Measurements from ENCODE around the gene GRK6.

Gene GRK6

GRCh38 chr5:177470759-177471536 lies 44.5 kb downstream of the GRK6 start:
- no peak for DNase-seq (ENCODE audit: low read depth in 3 of 3)

- no peak for DNase-seq (ENCODE audit: low read depth in 3 of 3)
Measured at GRCh38 chr5:177471610-177472356, 45.3 kb downstream of the GRK6 start.

GRCh38 chr5:177472460-177473442 lies 46.3 kb downstream of the GRK6 start:
- no peak for DNase-seq (ENCODE audit: low read depth in 3 of 3)

GRCh38 chr5:177473443-177474001 lies 47.0 kb downstream of the GRK6 start, which contains the start of gene DBN1:
DBN1 (minus strand) TSS chr5:177473634; CDS start chr5:177473521, 113 bp downstream.
- no peak for DNase-seq (ENCODE audit: low read depth in 3 of 3)

GRCh38 chr5:177474002-177474476 lies 47.6 kb downstream of the GRK6 start:
- DNase-seq (ENCODE audit: low read depth in 3 of 3): no peak

- DNase-seq (ENCODE audit: low read depth in 3 of 3): no peak
Measured at GRCh38 chr5:177474846-177475562, 48.5 kb downstream of the GRK6 start.

- no peak for DNase-seq (ENCODE audit: low read depth in 3 of 3)
Measured at GRCh38 chr5:177475563-177476427, 49.3 kb downstream of the GRK6 start.

- no peak for DNase-seq (ENCODE audit: low read depth in 3 of 3)
Measured at GRCh38 chr5:177476531-177477233, 50.2 kb downstream of the GRK6 start.

- no peak for DNase-seq (ENCODE audit: low read depth in 3 of 3)
Measured at GRCh38 chr5:177477701-177478477, 51.4 kb downstream of the GRK6 start.

- DNase-seq (ENCODE audit: low read depth in 3 of 3): no peak
Measured at GRCh38 chr5:177478711-177479646, 52.5 kb downstream of the GRK6 start.

GRCh38 chr5:177479774-177480173 lies 53.3 kb downstream of the GRK6 start:
- no peak for DNase-seq (ENCODE audit: low read depth in 3 of 3)

- no peak for DNase-seq (ENCODE audit: low read depth in 3 of 3)
Measured at GRCh38 chr5:177482359-177482795, 55.9 kb downstream of the GRK6 start.

- no peak for DNase-seq (ENCODE audit: low read depth in 3 of 3)
Measured at GRCh38 chr5:177483042-177483441, 56.6 kb downstream of the GRK6 start.

- DNase-seq (ENCODE audit: low read depth in 3 of 3): no peak
Measured at GRCh38 chr5:177483994-177484901, 57.8 kb downstream of the GRK6 start.

GRCh38 chr5:177484902-177485549 lies 58.5 kb downstream of the GRK6 start:
- no peak for DNase-seq (ENCODE audit: low read depth in 3 of 3)

All from stimulated activated CD4-positive, alpha-beta T cell treated with anti-CD3 and anti-CD28 coated beads, TNF-alpha, amount 100 ng/mL, for 4 hours (primary cell).